HG03571 (cell line): ENCODE results near the gene STARD10.

Source experiments
- ATAC-seq: cut with Tn5 transposase; IDR thresholded peaks from one replicate; pipeline ENCODE4 v1.9.1; 2021; ENCODE audit not compliant: unreplicated experiment

Gene STARD10

GRCh38 chr11:72781313-72782080 lies 12.3 kb downstream of the STARD10 start:
- no peak for ATAC-seq

GRCh38 chr11:72781063-72781312 lies 12.9 kb downstream of the STARD10 start:
- ATAC-seq: no peak

GRCh38 chr11:72780296-72781062 lies 13.4 kb downstream of the STARD10 start:
- no peak for ATAC-seq

GRCh38 chr11:72779495-72780128 lies 14.2 kb downstream of the STARD10 start:
- ATAC-seq: no peak

GRCh38 chr11:72778535-72779494 lies 15.0 kb downstream of the STARD10 start:
- no peak for ATAC-seq

DNA sequence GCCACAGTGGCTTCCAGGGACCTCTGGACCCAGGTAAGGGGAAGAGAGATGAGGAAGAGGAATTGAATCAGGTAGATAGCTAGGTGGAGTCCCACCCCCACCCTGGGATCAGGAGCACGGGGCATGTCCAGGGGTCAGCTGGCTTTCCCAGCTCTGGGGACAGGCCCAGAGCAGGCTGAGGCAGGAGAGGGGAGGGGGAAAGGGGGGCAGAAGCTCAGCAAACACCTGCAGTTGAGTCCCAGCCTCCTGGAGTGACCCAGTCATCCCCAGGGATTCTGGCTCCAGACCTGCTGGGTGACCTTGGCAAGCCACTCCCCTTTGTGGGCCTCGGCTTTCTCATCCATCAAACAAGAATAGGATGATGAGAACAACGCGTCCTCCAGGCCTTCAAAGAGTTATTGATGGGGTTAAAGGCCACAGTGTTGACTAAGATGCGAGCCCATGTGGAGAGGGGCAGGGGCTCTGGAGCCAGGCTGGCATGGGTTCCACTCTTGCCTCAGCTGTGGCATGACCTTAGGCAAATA lies 16.0 kb downstream of the STARD10 start:
- no peak for ATAC-seq

DNA sequence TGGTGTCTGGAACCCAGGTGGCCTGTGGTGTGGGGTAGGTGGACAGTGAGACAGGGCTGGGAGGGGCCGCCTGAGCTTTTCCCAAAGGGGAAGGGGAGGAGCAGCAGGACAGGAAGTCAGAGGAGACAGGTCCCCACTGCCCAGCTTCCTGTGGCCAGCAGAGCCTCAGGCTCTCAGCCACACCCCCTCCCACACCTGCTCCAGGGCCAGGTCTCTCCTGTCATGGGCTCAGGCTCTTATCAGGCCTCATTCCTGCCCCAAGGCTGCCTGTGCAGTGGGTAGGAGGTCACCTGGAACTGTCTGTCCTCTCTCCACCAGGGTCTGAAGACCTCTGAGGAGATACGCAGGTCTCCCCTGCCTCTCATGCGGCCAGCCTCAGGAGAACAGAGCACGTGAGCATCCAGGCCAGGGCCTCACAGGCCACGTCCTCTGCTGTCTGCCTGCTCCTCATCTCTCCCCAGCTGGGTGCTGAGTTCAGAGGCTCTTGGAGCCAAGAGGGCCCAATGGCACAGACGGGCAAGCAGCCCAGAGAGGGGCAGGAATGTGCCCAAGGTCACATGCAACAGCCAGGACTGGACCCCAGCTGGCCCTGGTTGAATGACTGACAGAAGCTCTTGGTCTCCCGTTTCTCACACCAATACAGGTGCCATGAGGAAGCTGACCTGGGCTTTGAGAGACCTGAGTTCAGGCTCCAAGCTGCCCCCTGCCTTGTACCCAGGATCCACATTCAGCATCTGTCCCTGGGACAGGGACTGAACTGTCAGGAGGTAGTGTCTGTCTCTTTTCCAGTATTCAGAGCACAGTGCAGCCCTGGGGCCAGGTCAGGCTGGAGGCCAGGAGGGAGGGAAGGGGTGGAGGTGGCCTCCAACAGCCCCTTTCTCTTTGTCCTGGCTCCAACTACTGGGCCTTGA lies 16.7 kb downstream of the STARD10 start:
- no peak for ATAC-seq

DNA sequence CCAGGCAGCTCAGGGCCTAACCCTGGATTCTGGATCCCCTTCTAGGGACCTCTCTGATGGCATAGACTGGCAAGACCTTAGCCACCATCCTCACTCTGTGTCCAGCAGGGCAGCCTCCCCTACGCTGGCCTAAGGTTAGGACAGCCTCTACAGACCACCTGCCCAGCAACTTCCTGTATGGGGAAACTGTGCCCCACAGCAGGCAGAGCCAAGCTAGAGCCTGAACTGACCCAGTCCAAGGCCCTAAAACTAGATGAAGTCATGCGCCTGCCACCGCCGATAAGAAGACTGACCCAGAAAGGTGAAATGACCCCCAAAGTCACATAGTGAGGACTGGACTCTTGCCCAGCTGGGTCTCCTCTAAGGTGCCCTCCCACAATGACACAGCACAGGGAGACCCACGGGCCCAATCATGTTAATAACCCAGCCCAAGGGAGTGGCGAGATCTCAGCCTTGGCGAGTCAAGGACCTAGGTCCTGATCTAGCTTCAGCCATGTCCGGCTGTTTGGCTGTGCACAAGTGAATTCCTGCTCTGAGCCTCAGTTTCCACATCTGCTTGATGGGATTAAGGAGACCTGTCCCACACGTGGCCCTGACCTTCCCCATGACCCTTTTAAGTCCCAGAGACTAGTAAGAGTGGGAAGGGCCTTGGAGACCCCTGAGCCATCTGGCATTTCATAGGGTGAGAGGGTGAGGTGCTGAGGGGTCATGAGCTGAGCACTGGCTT lies 17.6 kb downstream of the STARD10 start:
- ATAC-seq: no peak

DNA sequence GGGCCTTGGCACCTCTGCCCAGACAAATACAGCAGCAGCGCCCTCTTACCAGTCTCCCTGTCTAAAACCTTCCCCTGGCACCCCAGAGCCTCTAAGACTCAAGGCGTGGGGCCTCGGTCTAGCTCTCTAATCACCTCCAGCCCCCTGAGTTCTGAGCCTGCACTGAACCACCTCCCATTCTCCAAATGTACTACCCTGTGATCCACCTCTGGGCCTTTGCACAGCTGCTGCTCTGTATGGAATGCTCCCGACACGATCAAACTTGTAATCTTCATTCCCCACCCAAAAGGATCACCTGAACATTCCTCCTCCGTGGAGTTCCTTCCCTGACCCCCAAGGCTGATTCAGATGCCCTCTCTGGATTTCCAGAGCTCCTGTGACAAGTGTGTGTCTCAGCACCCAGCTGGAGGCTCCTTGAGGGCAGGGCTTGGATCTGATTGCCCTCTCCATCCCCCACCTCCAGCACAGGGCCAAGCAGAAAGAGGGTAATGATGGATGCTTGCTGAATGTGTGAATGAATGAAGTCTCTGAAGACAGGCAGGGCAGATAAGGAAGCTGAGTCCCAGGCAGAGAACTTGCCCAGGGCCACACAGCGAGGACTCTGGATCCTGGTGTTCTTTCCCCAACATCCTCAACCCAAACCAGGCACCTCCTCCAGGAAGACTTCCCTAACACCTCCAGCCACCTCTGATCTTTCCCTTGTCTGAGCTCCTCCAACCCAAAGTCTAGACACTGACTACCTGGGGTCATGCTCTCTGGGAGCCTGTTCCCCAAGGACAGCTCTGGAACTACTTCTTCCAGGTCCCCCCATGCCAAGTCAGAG lies 18.3 kb downstream of the STARD10 start:
- ATAC-seq: no peak

DNA sequence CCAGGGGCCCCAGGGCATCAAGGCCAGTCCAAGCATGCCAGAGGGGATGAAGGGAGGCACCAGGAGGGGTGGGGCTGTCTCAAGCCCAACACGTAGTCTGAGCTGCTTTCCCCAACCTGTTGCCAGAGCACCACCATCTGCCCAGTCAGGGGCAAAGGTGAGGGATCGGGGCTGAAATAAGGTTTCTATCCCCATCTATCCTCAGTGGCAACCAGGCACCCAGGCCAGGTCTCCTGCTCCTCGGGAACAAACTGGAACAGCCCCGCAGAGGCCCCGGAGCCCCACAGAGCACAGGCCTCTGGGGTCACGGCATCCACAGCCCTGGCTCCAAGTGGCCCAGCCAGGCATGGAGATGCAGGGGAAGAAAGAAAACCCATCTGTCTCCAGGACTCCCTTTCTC lies 19.3 kb downstream of the STARD10 start:
- ATAC-seq: no peak

DNA sequence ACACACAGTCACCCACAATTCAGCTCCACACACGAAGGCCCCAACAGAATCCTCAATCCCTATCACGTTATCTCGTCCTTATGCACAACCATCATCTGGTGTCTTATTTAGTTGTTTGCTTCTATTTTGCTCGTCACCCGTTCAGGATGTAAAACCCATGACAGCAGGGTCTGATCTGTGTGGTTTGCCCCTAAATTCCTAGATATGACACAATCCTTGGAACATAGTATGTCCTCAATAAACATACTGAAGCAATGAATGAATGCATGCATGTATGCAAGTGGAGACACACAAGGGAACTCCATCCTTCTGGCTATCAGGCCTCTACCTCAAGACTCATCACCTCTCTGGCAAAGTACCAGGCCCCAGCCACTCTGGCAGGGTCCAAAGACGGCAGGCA lies 20.2 kb downstream of the STARD10 start:
- ATAC-seq: no peak

GRCh38 chr11:72773291-72773690 lies 20.6 kb downstream of the STARD10 start:
- ATAC-seq: no peak

GRCh38 chr11:72772059-72772458 lies 21.8 kb downstream of the STARD10 start:
- no peak for ATAC-seq

DNA sequence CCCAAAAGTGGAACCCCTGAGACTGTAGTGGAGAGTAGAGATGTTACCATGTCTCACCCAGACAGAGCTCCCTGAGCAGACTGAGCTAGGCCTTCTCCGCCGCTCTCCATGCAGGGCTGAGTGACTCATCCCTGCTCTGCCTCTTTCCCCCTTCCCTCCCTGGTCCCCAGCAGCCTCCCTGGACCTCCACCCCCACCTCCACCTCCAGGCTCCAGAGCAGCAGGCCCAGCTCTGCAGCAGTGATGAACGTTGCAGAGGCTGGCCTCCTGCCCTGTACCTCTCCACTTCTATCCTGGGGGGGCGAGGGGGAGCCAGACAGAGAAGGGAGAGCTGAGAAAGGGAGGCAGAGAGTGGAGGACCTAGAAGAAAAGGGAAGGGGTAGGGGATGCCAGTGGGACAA lies 22.3 kb downstream of the STARD10 start:
- no peak for ATAC-seq

GRCh38 chr11:72770799-72771198 lies 23.0 kb downstream of the STARD10 start:
- no peak for ATAC-seq

GRCh38 chr11:72769680-72770079 lies 24.2 kb downstream of the STARD10 start:
- no peak for ATAC-seq

- ATAC-seq: no peak
These were observed 25.3 kb downstream of the STARD10 start for GRCh38 chr11:72768581-72768980.
